Liver (tissue), 3 donors: ENCODE data around the gene TWF2.

Source experiments
- CTCF ChIP-seq: fragments of 150-350 bp; IDR thresholded peaks from 2 replicates; pipeline ENCODE4 v1.5.1; 2017; ENCODE audit warnings: improper control_type of control experiment, low read depth, low read length; ENCODE audit not compliant: missing input control
- EGR1 ChIP-seq, 2 donors: IDR thresholded peaks; 2 replicates each; pipeline ENCODE4 v1.6.1; 2016 to 2018; ENCODE audit warnings: antibody characterized with exemption in 2 of 2, low read depth in 2 of 2
- GABPA ChIP-seq, 2 donors: IDR thresholded peaks in 1 of 2; conservative IDR thresholded peaks in 1 of 2; 2 replicates each; pipeline ENCODE4 v1.6.1; 2016; ENCODE audit warnings: antibody characterized with exemption in 2 of 2, mild to moderate bottlenecking in 1 of 2, moderate library complexity in 1 of 2
- NR2F2 ChIP-seq: IDR thresholded peaks from 2 replicates; pipeline ENCODE4 v1.6.1; 2016; ENCODE audit warnings: antibody characterized with exemption
- RAD21 ChIP-seq, 2 donors: IDR thresholded peaks; 2 replicates each; pipeline ENCODE4 v1.6.1; 2016; ENCODE audit warnings: antibody characterized with exemption in 2 of 2, mild to moderate bottlenecking in 2 of 2
- SP1 ChIP-seq: IDR thresholded peaks from 2 replicates; pipeline ENCODE4 v1.6.1; 2018; ENCODE audit warnings: antibody characterized with exemption, mild to moderate bottlenecking
- TAF1 ChIP-seq: conservative IDR thresholded peaks from 2 replicates; pipeline ENCODE4 v1.6.1; 2016; ENCODE audit warnings: antibody characterized with exemption, mild to moderate bottlenecking
- YY1 ChIP-seq: IDR thresholded peaks from 2 replicates; pipeline ENCODE4 v1.6.1; 2016; ENCODE audit warnings: antibody characterized with exemption, mild to moderate bottlenecking
- TF ChIP-seq, protein P1 (sequence below): IDR thresholded peaks from 2 replicates; pipeline ENCODE4 v1.6.1; 2016; ENCODE audit warnings: antibody characterized with exemption
- TF ChIP-seq, protein P2 (sequence below): IDR thresholded peaks from 2 replicates; pipeline ENCODE4 v1.6.1; 2016; ENCODE audit warnings: antibody characterized with exemption, mild to moderate bottlenecking
- TF ChIP-seq, protein P3 (sequence below): IDR thresholded peaks from 2 replicates; pipeline ENCODE4 v1.6.1; 2016; ENCODE audit warnings: antibody characterized with exemption
- donor health status: healthy.
- donor health status: healthy.

- TF ChIP-seq YY1, result no peak
- no peak for TF ChIP-seq EGR1 (IDR thresholded peaks at IDR 0.05; ENCODE audit: low read depth in 2 of 2)
- no peak for TF ChIP-seq CTCF
- no peak for TF ChIP-seq TAF1
- TF ChIP-seq RAD21 (IDR thresholded peaks at IDR 0.05), result no peak
- TF ChIP-seq, protein P1, sequence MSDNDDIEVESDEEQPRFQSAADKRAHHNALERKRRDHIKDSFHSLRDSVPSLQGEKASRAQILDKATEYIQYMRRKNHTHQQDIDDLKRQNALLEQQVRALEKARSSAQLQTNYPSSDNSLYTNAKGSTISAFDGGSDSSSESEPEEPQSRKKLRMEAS, result no peak
- TF ChIP-seq, protein P2, sequence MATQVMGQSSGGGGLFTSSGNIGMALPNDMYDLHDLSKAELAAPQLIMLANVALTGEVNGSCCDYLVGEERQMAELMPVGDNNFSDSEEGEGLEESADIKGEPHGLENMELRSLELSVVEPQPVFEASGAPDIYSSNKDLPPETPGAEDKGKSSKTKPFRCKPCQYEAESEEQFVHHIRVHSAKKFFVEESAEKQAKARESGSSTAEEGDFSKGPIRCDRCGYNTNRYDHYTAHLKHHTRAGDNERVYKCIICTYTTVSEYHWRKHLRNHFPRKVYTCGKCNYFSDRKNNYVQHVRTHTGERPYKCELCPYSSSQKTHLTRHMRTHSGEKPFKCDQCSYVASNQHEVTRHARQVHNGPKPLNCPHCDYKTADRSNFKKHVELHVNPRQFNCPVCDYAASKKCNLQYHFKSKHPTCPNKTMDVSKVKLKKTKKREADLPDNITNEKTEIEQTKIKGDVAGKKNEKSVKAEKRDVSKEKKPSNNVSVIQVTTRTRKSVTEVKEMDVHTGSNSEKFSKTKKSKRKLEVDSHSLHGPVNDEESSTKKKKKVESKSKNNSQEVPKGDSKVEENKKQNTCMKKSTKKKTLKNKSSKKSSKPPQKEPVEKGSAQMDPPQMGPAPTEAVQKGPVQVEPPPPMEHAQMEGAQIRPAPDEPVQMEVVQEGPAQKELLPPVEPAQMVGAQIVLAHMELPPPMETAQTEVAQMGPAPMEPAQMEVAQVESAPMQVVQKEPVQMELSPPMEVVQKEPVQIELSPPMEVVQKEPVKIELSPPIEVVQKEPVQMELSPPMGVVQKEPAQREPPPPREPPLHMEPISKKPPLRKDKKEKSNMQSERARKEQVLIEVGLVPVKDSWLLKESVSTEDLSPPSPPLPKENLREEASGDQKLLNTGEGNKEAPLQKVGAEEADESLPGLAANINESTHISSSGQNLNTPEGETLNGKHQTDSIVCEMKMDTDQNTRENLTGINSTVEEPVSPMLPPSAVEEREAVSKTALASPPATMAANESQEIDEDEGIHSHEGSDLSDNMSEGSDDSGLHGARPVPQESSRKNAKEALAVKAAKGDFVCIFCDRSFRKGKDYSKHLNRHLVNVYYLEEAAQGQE, result no peak
- TF ChIP-seq NR2F2, result no peak
- no peak for TF ChIP-seq SP1
- TF ChIP-seq, protein P3, sequence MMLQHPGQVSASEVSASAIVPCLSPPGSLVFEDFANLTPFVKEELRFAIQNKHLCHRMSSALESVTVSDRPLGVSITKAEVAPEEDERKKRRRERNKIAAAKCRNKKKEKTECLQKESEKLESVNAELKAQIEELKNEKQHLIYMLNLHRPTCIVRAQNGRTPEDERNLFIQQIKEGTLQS, result no peak
- TF ChIP-seq GABPA (IDR thresholded peaks at IDR 0.05 in 1 of 2, conservative IDR thresholded peaks at IDR 0.05 in 1 of 2), result no peak
Measured at GRCh38 chr3:52215351-52215750, 23.6 kb downstream of the TWF2 start.
